ENCODE measurements around the gene CSH2. TPM values are rescaled to one million over a fixed set of nuclear protein-coding genes. Genes with fewer than 3 reads are reported as not detected.

CSH2 gene
- total and polyA plus RNA-seq, 2 of the 13 experiments (the other 11 are each of a cell fraction or from before 2014, with no cell fraction given): not detected

DNA sequence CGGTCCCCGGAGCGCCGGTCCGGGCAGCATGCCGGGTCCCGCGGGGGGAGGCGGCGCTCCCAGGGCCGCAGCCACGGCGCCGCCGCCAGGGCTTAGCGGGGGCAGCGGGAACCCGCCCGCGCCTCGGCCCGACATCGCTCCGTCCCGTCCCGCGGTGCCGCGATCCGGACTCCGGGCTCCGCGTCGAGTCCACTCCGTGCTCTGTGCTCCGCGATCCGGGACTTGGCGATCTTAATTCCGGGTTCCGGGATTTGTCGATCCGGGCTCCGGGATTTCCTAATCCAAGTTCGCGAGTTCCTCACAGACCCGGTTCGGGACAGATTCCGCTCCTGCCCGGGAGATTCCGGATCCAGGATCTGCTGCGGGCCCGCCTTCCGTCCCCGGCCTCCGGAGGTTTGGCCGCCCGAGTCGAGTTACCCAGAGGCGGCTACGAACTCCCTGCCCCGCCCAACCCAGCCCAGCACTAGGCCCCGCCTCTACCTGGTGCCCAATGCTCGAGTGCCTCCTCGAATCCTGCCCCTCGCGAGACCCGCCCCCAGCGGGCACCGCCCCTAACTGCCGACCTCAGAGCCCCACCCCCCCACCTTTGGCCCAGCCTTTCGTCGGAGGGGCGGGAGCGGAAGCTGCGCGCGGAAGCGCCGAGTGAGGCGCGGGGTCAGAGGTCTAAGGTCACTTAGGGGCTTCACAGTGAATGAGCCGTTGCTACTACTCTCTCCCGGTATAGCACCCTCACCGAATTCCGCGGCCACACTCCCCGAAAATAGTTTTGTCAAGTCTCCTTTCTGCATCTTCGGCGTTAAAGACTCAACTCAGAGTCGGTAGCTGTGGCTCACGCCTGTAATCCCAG is 30.7 kb downstream of the CSH2 start, which contains the start of gene SMARCD2 (continued):
- TF ChIP-seq ZSCAN21 (CRISPR knock-in tag; IDR thresholded peaks at IDR 0.05; ENCODE audit: borderline replicate concordance) (peak; percentile 96; the same call in 1 of the 2 replicates), XRCC5 (optimal IDR thresholded peaks at IDR 0.05; ENCODE audit: low read length) (peak; percentile 100), SPEN (CRISPR knock-in tag; IDR thresholded peaks at IDR 0.05; ENCODE audit: low read depth) (peak; percentile 84), ZNF672 (CRISPR knock-in tag; IDR thresholded peaks at IDR 0.05) (peak; percentile 97), MXD1 (CRISPR knock-in tag; IDR thresholded peaks at IDR 0.05) (peak; percentile 67), ZNF33A (CRISPR knock-in tag; IDR thresholded peaks at IDR 0.05; ENCODE audit: borderline replicate concordance) (no peak), KDM2A (CRISPR knock-in tag; IDR thresholded peaks at IDR 0.05; ENCODE audit: borderline replicate concordance, low read depth) (peak; percentile 96), ZNF263 (CRISPR knock-in tag; IDR thresholded peaks at IDR 0.05) (peak; percentile 62; the same call in 1 of the 2 replicates), ZNF451 (CRISPR knock-in tag; IDR thresholded peaks at IDR 0.05) (peak; percentile 96), POLR2G (IDR thresholded peaks at IDR 0.05; ENCODE audit: low read depth, low read length) (peak; percentile 88), SRY (CRISPR knock-in tag; IDR thresholded peaks at IDR 0.05) (peak; percentile 93), ZNF331 (CRISPR knock-in tag; IDR thresholded peaks at IDR 0.05) (peak; percentile 96), SMAD1 (CRISPR knock-in tag; IDR thresholded peaks at IDR 0.05; ENCODE audit: borderline replicate concordance, low read depth) (peak; percentile 41; the same call in 1 of the 2 replicates), ZFAT (CRISPR knock-in tag; conservative IDR thresholded peaks at IDR 0.05) (peak; percentile 45; the same call in 1 of the 2 replicates), CERS6 (CRISPR knock-in tag; IDR thresholded peaks at IDR 0.05) (no peak)
- TF ChIP-seq, protein P1, sequence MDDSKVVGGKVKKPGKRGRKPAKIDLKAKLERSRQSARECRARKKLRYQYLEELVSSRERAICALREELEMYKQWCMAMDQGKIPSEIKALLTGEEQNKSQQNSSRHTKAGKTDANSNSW (CRISPR knock-in tag; IDR thresholded peaks at IDR 0.05; ENCODE audit: borderline replicate concordance): no peak
- TF ChIP-seq, protein P2, sequence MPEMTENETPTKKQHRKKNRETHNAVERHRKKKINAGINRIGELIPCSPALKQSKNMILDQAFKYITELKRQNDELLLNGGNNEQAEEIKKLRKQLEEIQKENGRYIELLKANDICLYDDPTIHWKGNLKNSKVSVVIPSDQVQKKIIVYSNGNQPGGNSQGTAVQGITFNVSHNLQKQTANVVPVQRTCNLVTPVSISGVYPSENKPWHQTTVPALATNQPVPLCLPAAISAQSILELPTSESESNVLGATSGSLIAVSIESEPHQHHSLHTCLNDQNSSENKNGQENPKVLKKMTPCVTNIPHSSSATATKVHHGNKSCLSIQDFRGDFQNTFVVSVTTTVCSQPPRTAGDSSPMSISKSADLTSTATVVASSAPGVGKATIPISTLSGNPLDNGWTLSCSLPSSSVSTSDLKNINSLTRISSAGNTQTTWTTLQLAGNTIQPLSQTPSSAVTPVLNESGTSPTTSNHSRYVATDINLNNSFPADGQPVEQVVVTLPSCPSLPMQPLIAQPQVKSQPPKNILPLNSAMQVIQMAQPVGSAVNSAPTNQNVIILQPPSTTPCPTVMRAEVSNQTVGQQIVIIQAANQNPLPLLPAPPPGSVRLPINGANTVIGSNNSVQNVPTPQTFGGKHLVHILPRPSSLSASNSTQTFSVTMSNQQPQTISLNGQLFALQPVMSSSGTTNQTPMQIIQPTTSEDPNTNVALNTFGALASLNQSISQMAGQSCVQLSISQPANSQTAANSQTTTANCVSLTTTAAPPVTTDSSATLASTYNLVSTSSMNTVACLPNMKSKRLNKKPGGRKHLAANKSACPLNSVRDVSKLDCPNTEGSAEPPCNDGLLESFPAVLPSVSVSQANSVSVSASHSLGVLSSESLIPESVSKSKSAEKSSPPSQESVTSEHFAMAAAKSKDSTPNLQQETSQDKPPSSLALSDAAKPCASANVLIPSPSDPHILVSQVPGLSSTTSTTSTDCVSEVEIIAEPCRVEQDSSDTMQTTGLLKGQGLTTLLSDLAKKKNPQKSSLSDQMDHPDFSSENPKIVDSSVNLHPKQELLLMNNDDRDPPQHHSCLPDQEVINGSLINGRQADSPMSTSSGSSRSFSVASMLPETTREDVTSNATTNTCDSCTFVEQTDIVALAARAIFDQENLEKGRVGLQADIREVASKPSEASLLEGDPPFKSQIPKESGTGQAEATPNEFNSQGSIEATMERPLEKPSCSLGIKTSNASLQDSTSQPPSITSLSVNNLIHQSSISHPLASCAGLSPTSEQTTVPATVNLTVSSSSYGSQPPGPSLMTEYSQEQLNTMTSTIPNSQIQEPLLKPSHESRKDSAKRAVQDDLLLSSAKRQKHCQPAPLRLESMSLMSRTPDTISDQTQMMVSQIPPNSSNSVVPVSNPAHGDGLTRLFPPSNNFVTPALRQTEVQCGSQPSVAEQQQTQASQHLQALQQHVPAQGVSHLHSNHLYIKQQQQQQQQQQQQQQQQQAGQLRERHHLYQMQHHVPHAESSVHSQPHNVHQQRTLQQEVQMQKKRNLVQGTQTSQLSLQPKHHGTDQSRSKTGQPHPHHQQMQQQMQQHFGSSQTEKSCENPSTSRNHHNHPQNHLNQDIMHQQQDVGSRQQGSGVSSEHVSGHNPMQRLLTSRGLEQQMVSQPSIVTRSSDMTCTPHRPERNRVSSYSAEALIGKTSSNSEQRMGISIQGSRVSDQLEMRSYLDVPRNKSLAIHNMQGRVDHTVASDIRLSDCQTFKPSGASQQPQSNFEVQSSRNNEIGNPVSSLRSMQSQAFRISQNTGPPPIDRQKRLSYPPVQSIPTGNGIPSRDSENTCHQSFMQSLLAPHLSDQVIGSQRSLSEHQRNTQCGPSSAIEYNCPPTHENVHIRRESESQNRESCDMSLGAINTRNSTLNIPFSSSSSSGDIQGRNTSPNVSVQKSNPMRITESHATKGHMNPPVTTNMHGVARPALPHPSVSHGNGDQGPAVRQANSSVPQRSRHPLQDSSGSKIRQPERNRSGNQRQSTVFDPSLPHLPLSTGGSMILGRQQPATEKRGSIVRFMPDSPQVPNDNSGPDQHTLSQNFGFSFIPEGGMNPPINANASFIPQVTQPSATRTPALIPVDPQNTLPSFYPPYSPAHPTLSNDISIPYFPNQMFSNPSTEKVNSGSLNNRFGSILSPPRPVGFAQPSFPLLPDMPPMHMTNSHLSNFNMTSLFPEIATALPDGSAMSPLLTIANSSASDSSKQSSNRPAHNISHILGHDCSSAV (CRISPR knock-in tag; IDR thresholded peaks at IDR 0.05; ENCODE audit: borderline replicate concordance): 0 out of 2 replicates have a peak, but pooled peaks have one; percentile 88
- TF ChIP-seq, protein P3, sequence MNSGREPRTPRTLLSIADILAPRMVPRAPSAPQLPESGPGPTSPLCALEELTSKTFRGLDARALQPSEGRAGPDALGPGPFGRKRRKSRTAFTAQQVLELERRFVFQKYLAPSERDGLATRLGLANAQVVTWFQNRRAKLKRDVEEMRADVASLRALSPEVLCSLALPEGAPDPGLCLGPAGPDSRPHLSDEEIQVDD (CRISPR knock-in tag; IDR thresholded peaks at IDR 0.05; ENCODE audit: borderline replicate concordance): peak; percentile 56; the same call in 1 of the 2 replicates
